ENCODE measurements around the gene ADAM10. TPM values are rescaled to one million over a fixed set of nuclear protein-coding genes. Genes with fewer than 3 reads are reported as not detected.

ADAM10 gene
- total and polyA plus RNA-seq, 2 of the 8 experiments (the other 6 are each of a cell fraction or from before 2014, with no cell fraction given), result 46.5 to 163 TPM

- Histone ChIP-seq H2BK20ac (ENCODE audit: low read length) (no peak overlapping the region), H3K23ac (ENCODE audit: insufficient read length) (no peak overlapping the region), H4K91ac (replicated peaks; ENCODE audit: insufficient read length, low read length) (no peak overlapping the region), H3K36me3 (ENCODE audit: control insufficient read depth in 2 of 4, insufficient read depth in 4 of 4, low read length in 3 of 4) (no peaks in the 10 kb centered on the region), H2BK5ac (ENCODE audit: low read depth, low read length) (no peak overlapping the region), H4K20me1 (replicated peaks in 1 of 2; ENCODE audit: control insufficient read depth in 1 of 2, insufficient read depth in 2 of 2, low read length in 2 of 2) (no peaks in the 10 kb centered on the region), H3K14ac (ENCODE audit: insufficient read length) (no peak overlapping the region), H3K56ac (replicated peaks; ENCODE audit: insufficient read length, low read depth, low read length) (no peak overlapping the region), H3K27me3 (replicated peaks in 1 of 4; ENCODE audit: control insufficient read depth in 3 of 4, extremely low read depth in 1 of 4, insufficient read depth in 3 of 4, low read length in 3 of 4) (no peaks in the 10 kb centered on the region), H3K79me1 (ENCODE audit: low read depth, low read length) (no peaks in the 10 kb centered on the region), H2BK12ac (ENCODE audit: low read depth, low read length) (no peak overlapping the region), H3K4me2 (ENCODE audit: insufficient read depth in 1 of 2, low read depth in 2 of 2, low read length in 2 of 2) (no peak overlapping the region), H3K4ac (replicated peaks; ENCODE audit: insufficient read length, low read depth, low read length) (no peak overlapping the region), H3K4me1 (replicated peaks in 1 of 4; ENCODE audit: control insufficient read depth in 3 of 4, insufficient read depth in 4 of 4, low read length in 3 of 4) (no peaks in the 10 kb centered on the region), H4K5ac (ENCODE audit: insufficient read length, low read depth, low read length) (no peak overlapping the region), H3K4me3 (ENCODE audit: extremely low read depth in 1 of 4, insufficient read depth in 2 of 4, low read depth in 3 of 4, low read length in 4 of 4) (no peak overlapping the region), H2BK15ac (ENCODE audit: low read length) (no peak overlapping the region), H3K9me3 (ENCODE audit: insufficient read depth in 2 of 2, low read depth in 1 of 2, low read length in 1 of 2) (no peaks in the 10 kb centered on the region), H2AFZ (ENCODE audit: low read length) (no peak overlapping the region), H2AK5ac (ENCODE audit: low read depth, low read length) (no peak overlapping the region), H3K9ac (replicated peaks in 1 of 4; ENCODE audit: extremely low read depth in 1 of 4, low read depth in 3 of 4, low read length in 3 of 4) (no peak overlapping the region), H3K18ac (ENCODE audit: extremely low read depth, low read length) (no peak overlapping the region), H2BK120ac (replicated peaks; ENCODE audit: low read depth, low read length) (no peak overlapping the region), H3K27ac (ENCODE audit: low read depth, low read length) (no peak overlapping the region), H4K8ac (ENCODE audit: extremely low read depth, insufficient read depth, low read length) (no peak overlapping the region), H3K79me2 (ENCODE audit: control insufficient read depth in 1 of 2, insufficient read depth in 2 of 2, low read length in 2 of 2) (no peaks in the 10 kb centered on the region), H3K23me2 (ENCODE audit: low read depth, low read length) (no peaks in the 10 kb centered on the region)
- ChIA-PET POLR2A (ENCODE audit: partially characterized antibody) (no interaction called here), CTCF (ENCODE audit: partially characterized antibody) (interaction anchor here (1.4 kb wide), 1 partner anchor 14 kb away, joined by 5 read pairs; no protein-coding TSS in a partner anchor)
- no peak for DNase-seq (ENCODE audit: low read depth in 1 of 2, low spot score in 2 of 2)
- no peak for FAIRE-seq
- WGBS, 2 experiments (ENCODE audit: extremely low coverage in 1 of 2, insufficient coverage in 1 of 2, insufficient read length in 1 of 2, insufficient replicate concordance in 2 of 2, low coverage in 1 of 2, low lambda C conversion rate in 2 of 2, missing lambda C conversion rate in 1 of 2), result 89% methylated on average over 1 of the region's 1 CpG; no CpG with 5 or more reads in 1 of the 2 experiments
- TF ChIP-seq YY1 (IDR thresholded peaks at IDR 0.05; ENCODE audit: low read depth, low read length) (no peak), TEAD4 (IDR thresholded peaks at IDR 0.05; ENCODE audit: low read depth, low read length) (no peak), NRF1 (IDR thresholded peaks at IDR 0.05; ENCODE audit: low read depth, low read length) (no peak), RAD21 (IDR thresholded peaks at IDR 0.05 in 1 of 2, conservative IDR thresholded peaks at IDR 0.05 in 1 of 2; ENCODE audit: low read depth in 2 of 2, low read length in 2 of 2) (no peak), ASH2L (IDR thresholded peaks at IDR 0.05; ENCODE audit: low read length) (no peak), PHF8 (conservative IDR thresholded peaks at IDR 0.05; ENCODE audit: low read depth, low read length) (no peak), USF2 (IDR thresholded peaks at IDR 0.05; ENCODE audit: low read length) (no peak), HDAC6 (IDR thresholded peaks at IDR 0.05; ENCODE audit: low read depth, low read length) (no peak), MAX (IDR thresholded peaks at IDR 0.05) (no peak), JUN (IDR thresholded peaks at IDR 0.05; ENCODE audit: low read depth, low read length) (no peak), POLR2AphosphoS5 (IDR thresholded peaks at IDR 0.05; ENCODE audit: low read depth, low read length) (no peak), TBP (IDR thresholded peaks at IDR 0.05; ENCODE audit: low read depth, low read length) (no peak)
These were observed 180.1 kb downstream of the ADAM10 start for GRCh38 chr15:58569455-58569854.

Data from H1 (cell line).